ENCODE data around the gene QKI. TPM values are rescaled to one million over a fixed set of nuclear protein-coding genes. Genes with fewer than 3 reads are reported as not detected.

The QKI gene
- total and polyA plus RNA-seq, 10 of the 15 experiments (the other 5 are each of a cell fraction or from before 2014, with no cell fraction given): 4.7 to 72.5 (median 38.9) TPM

DNA sequence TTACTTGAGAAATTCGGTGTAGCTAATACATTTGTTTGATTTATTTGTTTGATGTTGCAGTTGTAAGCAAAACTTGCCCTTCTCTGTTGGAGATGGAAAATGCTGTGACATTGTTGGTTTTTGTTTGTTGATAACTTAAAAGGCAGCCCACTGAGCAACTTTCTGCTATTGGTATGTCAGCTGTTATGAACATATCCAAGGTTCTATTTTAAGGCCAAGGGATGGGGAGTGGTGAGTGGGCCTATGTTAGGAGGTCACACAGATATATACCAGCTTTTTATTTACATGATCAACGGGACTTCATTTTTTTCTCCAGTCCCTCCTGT is 5.7 kb downstream of the QKI start:
- H3K27me3 ChIP-seq (replicated peaks in 1 of 2; ENCODE audit: control insufficient read depth in 2 of 2, insufficient read depth in 2 of 2, low read length in 1 of 2): no peaks in the 10 kb centered on the region
- ChIA-PET POLR2A (interaction anchor here (1.0 kb wide), 1 partner anchor 9 kb away, joined by 3 read pairs; no protein-coding TSS in a partner anchor), CTCF (interaction anchor here (1.4 to 6.5 kb wide), 4 partner anchors 9 to 134 kb away, joined by 4 to 56 read pairs (median 10); no protein-coding TSS in a partner anchor), RAD21 (ENCODE audit: unreplicated experiment) (interaction anchor here (1.4 to 5.4 kb wide), 5 partner anchors 8 to 135 kb away, joined by 4 to 26 read pairs (median 7); no protein-coding TSS in a partner anchor), SMC1A (ENCODE audit: uncharacterized antibody, unreplicated experiment) (interaction anchor here (0.7 to 7.0 kb wide), 9 partner anchors 10 to 530 kb away, joined by 3 to 39 read pairs (median 5); no protein-coding TSS in a partner anchor)
- WGBS (ENCODE audit: insufficient coverage, insufficient replicate concordance, low lambda C conversion rate, missing lambda C conversion rate): 48% methylated on average over 2 of the region's 2 CpGs
- in situ Hi-C loops (cut with MboI) (loop anchor here (5.0 kb wide), 1 partner anchor 537 kb away; no protein-coding TSS in a partner anchor), intact Hi-C loops (cut with micrococcal nuclease; ENCODE audit: unreplicated experiment) (no loop called here)
- TF ChIP-seq, protein P1, sequence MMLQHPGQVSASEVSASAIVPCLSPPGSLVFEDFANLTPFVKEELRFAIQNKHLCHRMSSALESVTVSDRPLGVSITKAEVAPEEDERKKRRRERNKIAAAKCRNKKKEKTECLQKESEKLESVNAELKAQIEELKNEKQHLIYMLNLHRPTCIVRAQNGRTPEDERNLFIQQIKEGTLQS (IDR thresholded peaks at IDR 0.05; ENCODE audit: borderline replicate concordance, extremely low read depth, low read depth, low read length): no peak
- TF ChIP-seq, protein P2, sequence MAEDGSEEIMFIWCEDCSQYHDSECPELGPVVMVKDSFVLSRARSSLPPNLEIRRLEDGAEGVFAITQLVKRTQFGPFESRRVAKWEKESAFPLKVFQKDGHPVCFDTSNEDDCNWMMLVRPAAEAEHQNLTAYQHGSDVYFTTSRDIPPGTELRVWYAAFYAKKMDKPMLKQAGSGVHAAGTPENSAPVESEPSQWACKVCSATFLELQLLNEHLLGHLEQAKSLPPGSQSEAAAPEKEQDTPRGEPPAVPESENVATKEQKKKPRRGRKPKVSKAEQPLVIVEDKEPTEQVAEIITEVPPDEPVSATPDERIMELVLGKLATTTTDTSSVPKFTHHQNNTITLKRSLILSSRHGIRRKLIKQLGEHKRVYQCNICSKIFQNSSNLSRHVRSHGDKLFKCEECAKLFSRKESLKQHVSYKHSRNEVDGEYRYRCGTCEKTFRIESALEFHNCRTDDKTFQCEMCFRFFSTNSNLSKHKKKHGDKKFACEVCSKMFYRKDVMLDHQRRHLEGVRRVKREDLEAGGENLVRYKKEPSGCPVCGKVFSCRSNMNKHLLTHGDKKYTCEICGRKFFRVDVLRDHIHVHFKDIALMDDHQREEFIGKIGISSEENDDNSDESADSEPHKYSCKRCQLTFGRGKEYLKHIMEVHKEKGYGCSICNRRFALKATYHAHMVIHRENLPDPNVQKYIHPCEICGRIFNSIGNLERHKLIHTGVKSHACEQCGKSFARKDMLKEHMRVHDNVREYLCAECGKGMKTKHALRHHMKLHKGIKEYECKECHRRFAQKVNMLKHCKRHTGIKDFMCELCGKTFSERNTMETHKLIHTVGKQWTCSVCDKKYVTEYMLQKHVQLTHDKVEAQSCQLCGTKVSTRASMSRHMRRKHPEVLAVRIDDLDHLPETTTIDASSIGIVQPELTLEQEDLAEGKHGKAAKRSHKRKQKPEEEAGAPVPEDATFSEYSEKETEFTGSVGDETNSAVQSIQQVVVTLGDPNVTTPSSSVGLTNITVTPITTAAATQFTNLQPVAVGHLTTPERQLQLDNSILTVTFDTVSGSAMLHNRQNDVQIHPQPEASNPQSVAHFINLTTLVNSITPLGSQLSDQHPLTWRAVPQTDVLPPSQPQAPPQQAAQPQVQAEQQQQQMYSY (CRISPR knock-in tag; IDR thresholded peaks at IDR 0.05): no peak
- TF ChIP-seq ZZZ3 (IDR thresholded peaks at IDR 0.05; ENCODE audit: control insufficient read depth, insufficient read length, low read depth) (no peak), KLF5 (IDR thresholded peaks at IDR 0.05; ENCODE audit: partially characterized antibody) (no peak), CHD2 (IDR thresholded peaks at IDR 0.05; ENCODE audit: borderline replicate concordance, low read depth, low read length) (no peak), SMARCA5 (IDR thresholded peaks at IDR 0.05) (no peak), CREB1 (IDR thresholded peaks at IDR 0.05; ENCODE audit: low read depth) (no peak)
- TF ChIP-seq, protein P3, sequence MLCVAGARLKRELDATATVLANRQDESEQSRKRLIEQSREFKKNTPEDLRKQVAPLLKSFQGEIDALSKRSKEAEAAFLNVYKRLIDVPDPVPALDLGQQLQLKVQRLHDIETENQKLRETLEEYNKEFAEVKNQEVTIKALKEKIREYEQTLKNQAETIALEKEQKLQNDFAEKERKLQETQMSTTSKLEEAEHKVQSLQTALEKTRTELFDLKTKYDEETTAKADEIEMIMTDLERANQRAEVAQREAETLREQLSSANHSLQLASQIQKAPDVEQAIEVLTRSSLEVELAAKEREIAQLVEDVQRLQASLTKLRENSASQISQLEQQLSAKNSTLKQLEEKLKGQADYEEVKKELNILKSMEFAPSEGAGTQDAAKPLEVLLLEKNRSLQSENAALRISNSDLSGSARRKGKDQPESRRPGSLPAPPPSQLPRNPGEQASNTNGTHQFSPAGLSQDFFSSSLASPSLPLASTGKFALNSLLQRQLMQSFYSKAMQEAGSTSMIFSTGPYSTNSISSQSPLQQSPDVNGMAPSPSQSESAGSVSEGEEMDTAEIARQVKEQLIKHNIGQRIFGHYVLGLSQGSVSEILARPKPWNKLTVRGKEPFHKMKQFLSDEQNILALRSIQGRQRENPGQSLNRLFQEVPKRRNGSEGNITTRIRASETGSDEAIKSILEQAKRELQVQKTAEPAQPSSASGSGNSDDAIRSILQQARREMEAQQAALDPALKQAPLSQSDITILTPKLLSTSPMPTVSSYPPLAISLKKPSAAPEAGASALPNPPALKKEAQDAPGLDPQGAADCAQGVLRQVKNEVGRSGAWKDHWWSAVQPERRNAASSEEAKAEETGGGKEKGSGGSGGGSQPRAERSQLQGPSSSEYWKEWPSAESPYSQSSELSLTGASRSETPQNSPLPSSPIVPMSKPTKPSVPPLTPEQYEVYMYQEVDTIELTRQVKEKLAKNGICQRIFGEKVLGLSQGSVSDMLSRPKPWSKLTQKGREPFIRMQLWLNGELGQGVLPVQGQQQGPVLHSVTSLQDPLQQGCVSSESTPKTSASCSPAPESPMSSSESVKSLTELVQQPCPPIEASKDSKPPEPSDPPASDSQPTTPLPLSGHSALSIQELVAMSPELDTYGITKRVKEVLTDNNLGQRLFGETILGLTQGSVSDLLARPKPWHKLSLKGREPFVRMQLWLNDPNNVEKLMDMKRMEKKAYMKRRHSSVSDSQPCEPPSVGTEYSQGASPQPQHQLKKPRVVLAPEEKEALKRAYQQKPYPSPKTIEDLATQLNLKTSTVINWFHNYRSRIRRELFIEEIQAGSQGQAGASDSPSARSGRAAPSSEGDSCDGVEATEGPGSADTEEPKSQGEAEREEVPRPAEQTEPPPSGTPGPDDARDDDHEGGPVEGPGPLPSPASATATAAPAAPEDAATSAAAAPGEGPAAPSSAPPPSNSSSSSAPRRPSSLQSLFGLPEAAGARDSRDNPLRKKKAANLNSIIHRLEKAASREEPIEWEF (IDR thresholded peaks at IDR 0.05; ENCODE audit: insufficient replicate concordance, low read depth, low read length): no peak
- TF ChIP-seq, protein P4, sequence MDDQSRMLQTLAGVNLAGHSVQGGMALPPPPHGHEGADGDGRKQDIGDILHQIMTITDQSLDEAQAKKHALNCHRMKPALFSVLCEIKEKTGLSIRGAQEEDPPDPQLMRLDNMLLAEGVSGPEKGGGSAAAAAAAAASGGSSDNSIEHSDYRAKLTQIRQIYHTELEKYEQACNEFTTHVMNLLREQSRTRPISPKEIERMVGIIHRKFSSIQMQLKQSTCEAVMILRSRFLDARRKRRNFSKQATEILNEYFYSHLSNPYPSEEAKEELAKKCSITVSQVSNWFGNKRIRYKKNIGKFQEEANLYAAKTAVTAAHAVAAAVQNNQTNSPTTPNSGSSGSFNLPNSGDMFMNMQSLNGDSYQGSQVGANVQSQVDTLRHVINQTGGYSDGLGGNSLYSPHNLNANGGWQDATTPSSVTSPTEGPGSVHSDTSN (IDR thresholded peaks at IDR 0.05; ENCODE audit: insufficient replicate concordance, low read depth, low read length): no peak
- TF ChIP-seq, protein P5, sequence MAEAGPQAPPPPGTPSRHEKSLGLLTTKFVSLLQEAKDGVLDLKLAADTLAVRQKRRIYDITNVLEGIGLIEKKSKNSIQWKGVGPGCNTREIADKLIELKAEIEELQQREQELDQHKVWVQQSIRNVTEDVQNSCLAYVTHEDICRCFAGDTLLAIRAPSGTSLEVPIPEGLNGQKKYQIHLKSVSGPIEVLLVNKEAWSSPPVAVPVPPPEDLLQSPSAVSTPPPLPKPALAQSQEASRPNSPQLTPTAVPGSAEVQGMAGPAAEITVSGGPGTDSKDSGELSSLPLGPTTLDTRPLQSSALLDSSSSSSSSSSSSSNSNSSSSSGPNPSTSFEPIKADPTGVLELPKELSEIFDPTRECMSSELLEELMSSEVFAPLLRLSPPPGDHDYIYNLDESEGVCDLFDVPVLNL (IDR thresholded peaks at IDR 0.05; ENCODE audit: low read depth, low read length): no peak
- H4K20me1 ChIP-seq (ENCODE audit: control insufficient read depth, insufficient read depth): no peaks in the 10 kb centered on the region
- H3K36me3 ChIP-seq (ENCODE audit: control insufficient read depth in 2 of 2, insufficient read depth in 2 of 2, low read length in 1 of 2): no peaks in the 10 kb centered on the region
- H3K27ac ChIP-seq (ENCODE audit: control insufficient read depth, insufficient read depth): no peak overlapping the region
- H2AFZ ChIP-seq (ENCODE audit: control insufficient read depth, low read depth, low read length): no peak overlapping the region
- DNase-seq (ENCODE audit: low read depth, low spot score) (no peak), ATAC-seq (no peak), FAIRE-seq (no peak)
- no peaks in the 10 kb centered on the region for H3K9me3 ChIP-seq (replicated peaks; ENCODE audit: control insufficient read depth, insufficient read depth, low read length)
- peaks cover 3% of the 10 kb centered on the region; the same call in 1 of the 2 replicates for H3K4me1 ChIP-seq (ENCODE audit: control insufficient read depth, insufficient read depth, low read length)
- no TSS peak for BruUV-seq (replicated peaks)
- H3K79me2 ChIP-seq (ENCODE audit: control insufficient read depth, insufficient read depth, low read length): peaks cover 98% of the 10 kb centered on the region
- H3K4me3 ChIP-seq: peak overlapping the region; percentile 61; the same call in 1 of the 2 replicates
- peak overlapping the region; percentile 6; the same call in 1 of the 2 replicates for H3K4me2 ChIP-seq (ENCODE audit: control insufficient read depth, insufficient read depth)
- no peak overlapping the region for H3K9ac ChIP-seq (ENCODE audit: control insufficient read depth, insufficient read depth, low read length)
